AG04450 (cell line): ENCODE measurements around the gene UPK3BL1. TPM values are rescaled to one million over a fixed set of nuclear protein-coding genes. Genes with fewer than 3 reads are reported as not detected.
"Not testable (repeated sequence)": the region's sequence is repeated elsewhere in the genome, so short reads cannot be mapped to it uniquely, and the experiment has no call there.

Source experiments
- CTCF ChIA-PET: fragments of 300-600, 350-600 bp; formaldehyde crosslinking; extraction: SDS; loops from one replicate; lab custom pipeline; 2022; ENCODE audit warnings: antibody characterized with exemption, inconsistent platforms; lab: Charles Lee
- POLR2A ChIA-PET: fragments of 350-600 bp; formaldehyde crosslinking; extraction: SDS; loops from one replicate; lab custom pipeline; 2021; ENCODE audit warnings: antibody characterized with exemption, inconsistent platforms; lab: Yijun Ruan, JAX
- DNase-seq: peaks from one replicate; pipeline ENCODE4 v3.0.0-alpha.2; 2011; ENCODE audit warnings: low read depth, low spot score
- H3K27ac ChIP-seq: one replicate; pipeline ENCODE4 v1.5.1; 2012; ENCODE audit warnings: low read depth, low read length, control low read depth
- H3K27me3 ChIP-seq: one replicate; pipeline ENCODE4 v1.6.0; 2012; ENCODE audit warnings: low read length; ENCODE audit not compliant: control insufficient read depth, insufficient read depth
- H3K4me3 ChIP-seq: 2 replicates; pipeline ENCODE4 v1.5.1; 2011; ENCODE audit warnings: mild to moderate bottlenecking, low read depth, low read length, control low read depth
- H3K9me3 ChIP-seq: 2 replicates; pipeline ENCODE4 v1.5.1; 2012; ENCODE audit warnings: low read length; ENCODE audit not compliant: control insufficient read depth, insufficient read depth
- polyA plus RNA-seq: library from polyadenylated mRNA; depleted of rRNA; stranded (reverse); fragments of >200 nt; gene quantifications from 2 replicates; pipeline ENCODE4 v1.2.3, GENCODE V29; 2011

The UPK3BL1 gene
- polyA plus RNA-seq, 1 experiment, result 19.7 TPM

DNA sequence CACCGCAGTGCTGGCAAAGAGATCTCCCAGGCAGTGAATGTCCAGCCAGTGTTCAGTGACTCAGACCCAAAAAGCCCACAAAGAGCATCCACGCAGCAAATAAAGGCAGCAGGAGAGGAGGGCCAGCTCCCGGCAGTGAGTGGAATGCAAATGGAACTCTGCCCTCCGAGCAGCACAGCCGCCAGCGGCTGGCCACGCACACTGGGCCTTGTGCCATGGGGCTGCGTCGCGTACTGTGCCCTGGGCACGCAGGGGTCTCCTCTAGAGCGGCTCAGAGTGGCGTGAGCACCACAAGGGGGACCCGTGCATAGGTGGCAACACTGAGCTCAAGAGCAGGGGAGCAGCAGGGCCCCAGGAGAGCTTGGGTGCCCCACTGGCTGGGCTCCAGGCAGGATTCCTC lies 24.9 kb upstream of the UPK3BL1 start:
- H3K4me3 ChIP-seq, H3K9me3 ChIP-seq, H3K27me3 ChIP-seq, CTCF ChIA-PET, POLR2A ChIA-PET, DNase-seq, H3K27ac ChIP-seq: not testable (repeated sequence)

DNA sequence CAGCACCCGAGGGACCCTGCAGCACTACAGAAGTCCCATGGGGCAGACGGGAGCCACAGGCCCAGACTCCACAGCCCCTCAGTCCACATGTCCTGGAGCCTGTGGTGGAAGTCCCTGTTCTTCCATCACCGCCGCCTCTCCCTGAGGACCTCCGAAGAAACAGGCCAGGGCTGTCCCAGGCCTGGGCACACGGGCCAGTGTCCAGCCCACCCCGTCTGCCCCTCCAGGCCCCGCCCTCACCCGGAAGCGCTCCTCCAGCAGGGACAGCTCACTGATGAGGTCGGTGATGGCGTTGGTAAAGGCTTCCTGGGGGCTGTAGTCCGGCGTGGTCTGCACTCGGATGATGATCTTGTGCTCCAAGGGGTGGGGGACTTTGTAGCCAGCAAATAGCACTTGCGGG lies 24.3 kb upstream of the UPK3BL1 start:
- H3K27ac ChIP-seq, DNase-seq, POLR2A ChIA-PET, H3K27me3 ChIP-seq, H3K4me3 ChIP-seq, CTCF ChIA-PET, H3K9me3 ChIP-seq: not testable (repeated sequence)

DNA sequence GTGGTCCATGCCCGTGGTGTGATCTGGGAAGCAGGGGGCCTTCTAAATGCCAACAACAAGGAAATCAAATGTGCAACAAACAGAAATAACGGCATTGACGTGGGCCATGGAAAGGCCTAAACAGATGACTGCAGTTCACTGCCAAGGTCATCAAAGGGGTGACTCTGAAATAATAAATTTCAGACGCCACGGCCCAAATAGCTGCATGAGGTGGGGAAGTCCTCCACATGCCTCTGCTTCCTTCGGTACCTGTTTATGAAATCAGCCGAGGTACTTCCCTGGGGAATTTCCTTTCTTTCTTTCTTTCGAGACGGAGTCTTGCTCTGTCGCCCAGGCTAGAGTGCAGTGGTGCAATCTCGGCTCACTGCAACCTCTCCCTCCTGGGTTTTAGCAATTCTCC lies 22.2 kb upstream of the UPK3BL1 start:
- POLR2A ChIA-PET, H3K27me3 ChIP-seq, H3K4me3 ChIP-seq, DNase-seq, CTCF ChIA-PET, H3K9me3 ChIP-seq, H3K27ac ChIP-seq: not testable (repeated sequence)

DNA sequence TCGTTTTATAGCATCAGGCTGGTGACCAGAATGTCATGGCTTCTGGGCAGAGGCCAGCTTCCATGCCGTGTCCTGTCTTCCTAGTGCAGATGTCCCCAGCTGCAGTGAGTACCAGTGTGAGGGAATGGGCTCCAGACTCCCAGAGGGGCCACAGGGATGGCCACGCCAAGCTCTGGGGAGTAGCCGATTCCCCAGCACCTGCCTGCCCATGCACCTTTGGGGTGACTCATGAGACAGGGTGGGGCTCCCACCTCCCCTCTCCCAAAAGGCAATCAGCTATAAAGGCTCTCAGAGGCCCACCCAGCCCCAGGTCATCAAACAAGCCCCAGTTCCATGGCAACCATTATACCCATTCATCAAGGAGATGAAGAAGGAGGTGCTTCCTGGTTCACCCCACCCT lies 7.3 kb upstream of the UPK3BL1 start, which contains the start of gene SPDYE2B:
Gene SPDYE2B (plus strand): TSS at position 396 of the 400 bp plus-strand sequence. CDS start 2,030 bp downstream, outside the sequence.
- H3K27me3 ChIP-seq, POLR2A ChIA-PET, H3K4me3 ChIP-seq, DNase-seq, H3K27ac ChIP-seq, CTCF ChIA-PET, H3K9me3 ChIP-seq: not testable (repeated sequence)

DNA sequence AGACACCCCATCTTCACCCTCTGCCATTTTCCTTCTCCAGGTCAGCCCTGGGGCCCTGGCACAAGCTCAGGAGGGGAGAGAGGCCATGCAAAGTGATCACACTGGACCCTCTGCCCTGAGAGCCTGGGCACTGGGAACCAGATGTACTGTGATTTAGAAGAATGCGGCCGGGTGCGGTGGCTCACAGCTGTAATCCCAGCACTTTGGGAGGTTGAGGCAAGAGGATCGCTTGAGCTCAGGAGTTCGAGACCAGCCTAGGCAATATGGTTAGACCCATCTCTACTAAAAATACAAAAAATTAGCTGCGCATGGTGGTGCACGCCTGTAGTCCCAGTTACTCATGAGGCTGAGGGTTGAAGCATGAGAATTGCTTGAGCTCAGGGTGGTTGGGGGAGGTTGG lies 5.2 kb upstream of the UPK3BL1 start:
- H3K27ac ChIP-seq, H3K4me3 ChIP-seq, POLR2A ChIA-PET, CTCF ChIA-PET, DNase-seq, H3K9me3 ChIP-seq, H3K27me3 ChIP-seq: not testable (repeated sequence)

DNA sequence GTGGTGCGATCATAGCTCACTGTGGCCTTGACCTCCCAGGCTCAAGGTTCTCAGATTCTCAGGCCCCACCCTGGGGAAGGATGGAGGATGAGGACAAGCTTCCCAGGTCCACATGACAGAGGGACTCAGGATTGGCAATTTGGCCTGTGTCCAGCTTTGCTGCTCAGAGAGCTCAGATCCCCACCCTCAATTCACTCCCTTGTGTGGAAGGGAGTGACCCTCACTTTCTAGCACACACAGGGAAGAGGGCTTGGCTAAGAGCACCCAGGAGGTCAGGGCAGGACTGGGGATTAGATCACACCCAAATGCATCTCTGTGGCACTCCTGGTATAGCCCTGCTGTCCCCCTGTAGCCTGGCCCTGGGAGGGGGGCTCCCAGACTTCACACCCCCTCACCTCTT lies 813 bp upstream of the UPK3BL1 start:
- H3K27me3 ChIP-seq, H3K9me3 ChIP-seq, POLR2A ChIA-PET, DNase-seq, CTCF ChIA-PET, H3K27ac ChIP-seq, H3K4me3 ChIP-seq: not testable (repeated sequence)

DNA sequence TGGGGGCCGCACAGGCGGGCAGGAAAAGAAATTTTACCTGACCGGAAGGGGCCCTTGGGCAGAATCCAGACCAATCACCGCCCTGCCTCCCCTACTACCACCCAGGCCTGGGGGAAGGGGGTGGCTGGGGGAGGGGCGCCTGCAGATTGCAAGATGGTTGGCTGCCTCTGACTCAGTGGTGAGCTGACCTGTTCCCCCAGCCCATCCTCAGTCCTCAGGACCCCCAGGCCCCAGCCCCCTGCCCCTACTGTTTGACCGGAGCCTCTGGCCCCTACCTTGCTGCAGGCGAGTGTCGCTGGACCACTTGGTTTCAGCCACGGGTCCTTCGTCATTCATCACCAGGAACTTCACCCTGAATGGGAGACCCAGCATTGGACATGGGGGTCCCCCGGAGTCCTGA lies 3.7 kb downstream of the UPK3BL1 start:
- CTCF ChIA-PET, H3K27me3 ChIP-seq, H3K9me3 ChIP-seq, DNase-seq, H3K4me3 ChIP-seq, POLR2A ChIA-PET, H3K27ac ChIP-seq: not testable (repeated sequence)

DNA sequence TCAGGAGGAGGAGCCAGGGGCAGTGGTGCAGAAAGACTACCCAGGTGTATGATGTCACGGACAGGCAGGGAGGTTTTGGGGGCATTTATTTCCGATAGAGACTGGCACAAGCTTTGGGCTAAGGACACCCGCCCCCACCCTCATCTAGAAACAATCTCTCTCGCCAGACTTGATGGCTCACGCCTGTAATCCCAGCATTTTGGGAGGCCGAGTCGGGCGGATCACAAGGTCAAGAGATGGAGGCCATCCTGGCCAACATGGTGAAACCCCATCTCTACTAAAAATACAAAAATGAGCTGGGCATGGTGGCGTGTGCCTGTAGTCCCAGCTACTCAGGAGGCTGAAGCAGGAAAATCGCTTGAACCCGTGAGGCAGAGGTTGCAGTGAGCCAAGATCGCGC lies 5.6 kb downstream of the UPK3BL1 start:
- H3K4me3 ChIP-seq, H3K27ac ChIP-seq, POLR2A ChIA-PET, H3K27me3 ChIP-seq, H3K9me3 ChIP-seq, DNase-seq, CTCF ChIA-PET: not testable (repeated sequence)

DNA sequence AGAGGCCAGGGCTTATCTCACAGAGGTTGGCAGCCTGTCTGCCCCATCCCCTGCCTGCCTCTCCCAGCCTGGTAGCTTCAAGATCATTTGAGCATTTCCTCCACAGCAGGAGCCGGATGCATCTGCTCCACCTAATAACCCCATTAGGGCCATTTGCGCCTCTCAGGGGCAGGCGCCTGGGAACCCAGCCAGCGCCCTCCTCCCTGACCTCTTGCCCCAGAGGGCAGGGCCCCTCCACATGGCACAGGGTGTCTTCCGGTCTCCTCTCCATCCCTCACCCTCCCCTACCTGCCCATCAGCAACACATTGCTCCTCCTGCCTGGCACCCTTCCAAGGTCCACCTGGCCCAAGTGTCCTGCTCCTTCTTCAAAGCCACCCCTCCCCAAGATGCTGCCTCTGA lies 7.2 kb downstream of the UPK3BL1 start:
- H3K27ac ChIP-seq, result not testable (repeated sequence)

DNA sequence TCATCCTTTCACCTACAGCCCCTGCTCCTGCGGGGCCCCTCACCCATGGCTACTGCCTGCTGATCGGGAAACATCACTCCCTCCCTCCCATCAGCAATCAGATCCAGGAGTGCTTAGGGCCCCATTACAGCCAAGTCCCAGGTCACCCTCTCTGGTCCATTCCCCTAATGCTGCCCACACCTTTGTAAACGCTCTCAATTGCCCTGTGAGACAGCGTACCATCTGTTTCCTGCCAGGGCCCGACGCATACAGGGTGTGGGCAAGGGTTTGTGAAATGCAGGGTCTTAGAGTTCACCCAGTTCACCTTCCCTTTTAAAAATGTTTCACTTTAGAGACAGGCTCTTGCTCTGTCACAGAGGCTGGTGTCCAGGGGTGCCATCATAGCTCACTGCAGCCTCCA lies 8.3 kb downstream of the UPK3BL1 start:
- POLR2A ChIA-PET, H3K27me3 ChIP-seq, H3K27ac ChIP-seq, H3K4me3 ChIP-seq, H3K9me3 ChIP-seq, DNase-seq, CTCF ChIA-PET: not testable (repeated sequence)

More for the DNA sequence above, 7.2 kb downstream of the UPK3BL1 start:
- CTCF ChIA-PET, H3K9me3 ChIP-seq, H3K27me3 ChIP-seq, DNase-seq, POLR2A ChIA-PET, H3K4me3 ChIP-seq: not testable (repeated sequence)

DNA sequence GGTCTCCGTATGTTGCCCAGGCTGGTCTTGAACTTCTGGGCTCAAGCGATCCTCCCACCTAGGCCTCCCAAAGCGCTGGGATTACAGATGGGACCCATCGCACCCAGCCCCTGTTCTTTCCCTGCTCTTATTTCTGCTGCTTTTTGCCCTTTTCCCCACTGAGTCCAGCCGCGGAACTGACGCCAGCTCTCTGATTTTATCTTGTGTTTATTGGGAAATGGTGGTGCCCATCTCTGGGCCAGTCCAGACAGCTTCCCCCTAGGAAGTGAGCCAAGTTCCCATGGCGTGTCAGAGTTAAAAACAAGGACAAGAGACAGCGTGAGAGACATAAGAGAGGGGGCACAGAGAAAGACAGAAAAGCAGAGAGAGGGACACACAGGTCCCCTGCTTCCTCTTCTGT lies 12.0 kb downstream of the UPK3BL1 start:
- DNase-seq, H3K4me3 ChIP-seq, CTCF ChIA-PET, H3K27ac ChIP-seq, H3K9me3 ChIP-seq, H3K27me3 ChIP-seq, POLR2A ChIA-PET: not testable (repeated sequence)

DNA sequence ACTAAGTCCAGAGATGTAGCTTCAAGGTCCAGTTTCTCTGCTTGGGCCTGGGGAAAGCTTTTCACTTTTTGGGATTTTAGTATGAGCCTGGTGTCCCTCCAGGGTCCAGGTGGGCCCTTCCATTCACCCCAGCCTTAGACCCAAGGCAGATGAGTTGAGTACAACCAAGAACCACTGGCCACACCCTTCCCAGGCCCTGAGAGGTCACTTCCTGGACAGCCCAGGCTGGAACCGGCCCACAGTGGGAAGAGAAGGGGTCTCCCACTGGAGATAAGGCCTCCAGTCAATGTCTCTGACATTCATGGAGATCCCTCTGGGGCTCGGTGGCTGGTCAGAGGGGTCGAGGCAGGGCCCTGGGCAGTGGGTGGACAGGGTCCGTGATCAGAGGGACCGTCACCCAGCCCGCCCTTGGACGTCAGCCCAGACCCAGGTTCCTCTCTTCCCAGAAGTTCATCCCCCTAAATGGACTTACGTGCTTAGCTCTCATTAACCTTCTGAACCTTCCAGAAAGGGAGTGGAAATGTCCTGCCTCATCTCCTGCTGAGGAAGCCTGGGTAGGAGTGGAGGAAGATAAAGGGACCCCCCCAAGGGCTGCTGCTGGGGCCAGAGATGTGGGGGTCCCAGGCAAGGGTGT lies 15.2 kb downstream of the UPK3BL1 start:
- H3K9me3 ChIP-seq, H3K27me3 ChIP-seq, POLR2A ChIA-PET, DNase-seq, H3K4me3 ChIP-seq, CTCF ChIA-PET, H3K27ac ChIP-seq: not testable (repeated sequence)
